ENCODE measurements around the gene MYL12A. TPM values are rescaled to one million over a fixed set of nuclear protein-coding genes. Genes with fewer than 3 reads are reported as not detected.

MYL12A gene
- total RNA-seq, 1 donor from 2014 or later, result 702 TPM

GRCh38 chr18:3236470-3236869, 11.1 kb upstream of the MYL12A start:
- peak; percentile 60 for DNase-seq (ENCODE audit: low read depth)
- H3K27me3 ChIP-seq (ENCODE audit: control insufficient read depth, insufficient read depth, low read length), result no peaks in the 10 kb centered on the region
- FAIRE-seq, result no peak
- no peak overlapping the region for H3K4me3 ChIP-seq (ENCODE audit: low read depth, low read length)
- no peaks in the 10 kb centered on the region for H3K36me3 ChIP-seq (ENCODE audit: control insufficient read depth, insufficient read depth, low read length)
- TF ChIP-seq, protein P1, sequence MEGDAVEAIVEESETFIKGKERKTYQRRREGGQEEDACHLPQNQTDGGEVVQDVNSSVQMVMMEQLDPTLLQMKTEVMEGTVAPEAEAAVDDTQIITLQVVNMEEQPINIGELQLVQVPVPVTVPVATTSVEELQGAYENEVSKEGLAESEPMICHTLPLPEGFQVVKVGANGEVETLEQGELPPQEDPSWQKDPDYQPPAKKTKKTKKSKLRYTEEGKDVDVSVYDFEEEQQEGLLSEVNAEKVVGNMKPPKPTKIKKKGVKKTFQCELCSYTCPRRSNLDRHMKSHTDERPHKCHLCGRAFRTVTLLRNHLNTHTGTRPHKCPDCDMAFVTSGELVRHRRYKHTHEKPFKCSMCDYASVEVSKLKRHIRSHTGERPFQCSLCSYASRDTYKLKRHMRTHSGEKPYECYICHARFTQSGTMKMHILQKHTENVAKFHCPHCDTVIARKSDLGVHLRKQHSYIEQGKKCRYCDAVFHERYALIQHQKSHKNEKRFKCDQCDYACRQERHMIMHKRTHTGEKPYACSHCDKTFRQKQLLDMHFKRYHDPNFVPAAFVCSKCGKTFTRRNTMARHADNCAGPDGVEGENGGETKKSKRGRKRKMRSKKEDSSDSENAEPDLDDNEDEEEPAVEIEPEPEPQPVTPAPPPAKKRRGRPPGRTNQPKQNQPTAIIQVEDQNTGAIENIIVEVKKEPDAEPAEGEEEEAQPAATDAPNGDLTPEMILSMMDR (IDR thresholded peaks at IDR 0.05; ENCODE audit: insufficient read depth, low read length, severe bottlenecking), result no peak

- DNase-seq (ENCODE audit: low read depth), result no peak
- no peak for FAIRE-seq
- Histone ChIP-seq H3K4me3 (ENCODE audit: low read depth, low read length) (no peak overlapping the region), H3K36me3 (ENCODE audit: control insufficient read depth, insufficient read depth, low read length) (no peaks in the 10 kb centered on the region), H3K27me3 (ENCODE audit: control insufficient read depth, insufficient read depth, low read length) (no peaks in the 10 kb centered on the region)
- TF ChIP-seq, protein P1 (IDR thresholded peaks at IDR 0.05; ENCODE audit: insufficient read depth, low read length, severe bottlenecking), result peak; percentile 4
Measured at GRCh38 chr18:3238742-3239141, 8.9 kb upstream of the MYL12A start.

DNA sequence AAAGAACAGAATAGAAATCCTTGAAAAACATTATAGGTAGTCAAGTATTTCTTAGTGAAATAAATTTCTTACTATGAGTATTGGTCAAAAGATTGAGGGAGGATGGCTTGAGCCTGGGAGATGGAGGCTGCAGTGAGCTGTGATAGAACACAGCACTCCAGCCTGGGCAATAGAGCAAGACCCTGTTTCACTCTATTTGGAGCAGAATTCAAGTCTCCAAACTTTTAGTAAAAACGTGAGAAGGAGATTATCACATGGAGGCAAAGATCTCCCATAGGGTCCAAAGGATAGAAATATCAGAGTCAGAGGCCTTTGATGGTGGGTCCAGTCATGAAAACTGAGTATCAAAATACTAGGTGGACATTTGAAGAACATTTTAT, 2.4 kb upstream of the MYL12A start:
- no peak for DNase-seq (ENCODE audit: low read depth)
- Histone ChIP-seq H3K4me3 (ENCODE audit: low read depth, low read length) (no peak overlapping the region), H3K27me3 (ENCODE audit: control insufficient read depth, insufficient read depth, low read length) (no peaks in the 10 kb centered on the region), H3K36me3 (ENCODE audit: control insufficient read depth, insufficient read depth, low read length) (no peaks in the 10 kb centered on the region)
- FAIRE-seq, result no peak
- TF ChIP-seq, protein P1 (IDR thresholded peaks at IDR 0.05; ENCODE audit: insufficient read depth, low read length, severe bottlenecking), result no peak

DNA sequence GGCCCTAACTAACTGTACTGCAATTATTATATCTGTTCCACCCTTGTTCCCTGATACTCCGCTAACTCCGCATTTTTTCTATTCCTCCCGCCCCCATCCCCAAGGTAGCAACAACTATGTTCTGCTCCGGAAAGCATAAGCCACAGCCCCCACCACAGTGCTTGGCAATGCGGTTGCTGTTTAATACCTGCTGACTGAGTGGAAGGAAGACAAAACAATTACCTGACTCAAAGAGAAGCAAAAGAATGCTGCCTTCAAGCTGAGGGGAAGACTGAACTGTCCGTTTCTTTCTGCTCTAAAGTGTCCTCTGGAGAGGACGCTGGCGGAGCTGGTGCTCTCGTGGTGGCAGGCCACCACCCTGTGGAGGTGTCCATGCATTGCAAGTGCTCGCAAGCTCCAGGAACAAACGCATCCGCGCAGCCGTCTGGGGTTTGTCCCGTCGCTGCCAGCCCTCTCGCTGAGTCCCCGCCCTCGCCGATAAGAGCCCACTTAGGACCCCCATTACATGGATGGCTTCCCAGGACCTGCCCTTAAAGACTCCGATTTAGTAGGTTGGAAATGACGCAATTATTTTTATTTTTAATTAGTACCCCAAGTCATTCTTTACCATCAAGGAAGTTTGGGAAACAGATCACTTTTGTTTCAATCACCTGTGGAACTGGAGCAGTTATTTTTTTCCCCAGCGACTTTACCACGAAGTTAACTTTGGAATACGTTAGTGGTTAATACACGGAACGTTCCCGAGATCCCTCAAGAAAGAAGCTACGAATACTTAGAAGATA, 1.6 kb upstream of the MYL12A start:
- FAIRE-seq, result no peak
- TF ChIP-seq, protein P1 (IDR thresholded peaks at IDR 0.05; ENCODE audit: insufficient read depth, low read length, severe bottlenecking), result peak; percentile 99

DNA sequence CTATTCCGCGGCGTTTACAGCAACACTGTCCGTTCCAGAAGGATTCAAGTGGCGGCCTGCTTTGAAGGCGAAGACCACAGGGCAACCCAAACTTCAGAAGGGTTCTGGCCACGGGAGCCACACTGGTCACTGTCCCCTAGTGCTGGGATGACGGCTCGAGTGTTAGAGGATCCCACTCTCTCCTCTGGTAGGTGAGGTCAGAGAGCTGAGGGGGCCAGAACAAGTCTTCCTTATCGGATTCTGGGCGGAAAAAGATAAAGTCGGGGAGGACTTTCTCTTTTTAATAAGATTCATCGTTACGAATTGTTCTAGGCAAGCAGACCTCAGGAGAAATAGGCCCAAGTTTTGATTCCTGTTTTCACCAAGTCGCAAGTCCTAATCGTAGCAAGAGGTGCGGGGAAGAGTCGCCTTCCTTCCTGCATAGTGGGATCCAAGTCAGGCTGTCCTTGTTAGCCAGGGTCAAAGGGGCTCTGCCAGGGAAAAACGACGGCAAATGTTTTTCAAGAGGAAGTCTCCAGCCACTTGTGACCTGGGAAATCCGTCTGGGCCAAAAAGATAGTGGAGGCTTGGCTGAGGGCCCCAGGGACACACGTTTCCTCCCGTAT, 864 bp upstream of the MYL12A start:
- peaks cover 1% of the 10 kb centered on the region for H3K36me3 ChIP-seq (ENCODE audit: control insufficient read depth, insufficient read depth, low read length)
- DNase-seq (ENCODE audit: low read depth), result no peak
- TF ChIP-seq, protein P1 (IDR thresholded peaks at IDR 0.05; ENCODE audit: insufficient read depth, low read length, severe bottlenecking), result no peak
- peak overlapping the region; percentile 89 for H3K4me3 ChIP-seq (ENCODE audit: low read depth, low read length)
- no peak for FAIRE-seq
- H3K27me3 ChIP-seq (ENCODE audit: control insufficient read depth, insufficient read depth, low read length), result no peaks in the 10 kb centered on the region

More for the DNA sequence above, 1.6 kb upstream of the MYL12A start:
- Histone ChIP-seq H3K4me3 (ENCODE audit: low read depth, low read length) (peak overlapping the region; percentile 89), H3K36me3 (ENCODE audit: control insufficient read depth, insufficient read depth, low read length) (no peaks in the 10 kb centered on the region), H3K27me3 (ENCODE audit: control insufficient read depth, insufficient read depth, low read length) (no peaks in the 10 kb centered on the region)
- DNase-seq (ENCODE audit: low read depth), result peak; percentile 76
